Heart left ventricle (tissue), 13 donors: ENCODE measurements around the gene RASL11B.

Source experiments
- POLR2A ChIP-seq, 2 donors: fragments of 450-650 bp; IDR thresholded peaks; one replicate each; pipeline ENCODE4 v1.6.1; 2017; ENCODE audit warnings: antibody characterized with exemption in 2 of 2, mild to moderate bottlenecking in 2 of 2, moderate library complexity in 2 of 2
- TF ChIP-seq, protein P1 (sequence below), 12 donors: fragments of 200-600 bp; sonication (generic) in 4 of 12; IDR thresholded peaks; one replicate each; pipeline versions ENCODE4 v1.5.0 to v1.8.0; 2018 to 2022; ENCODE audit warnings: antibody characterized with exemption in 12 of 12, mild to moderate bottlenecking in 5 of 12
- donor health status: ischemic (EF 13 %, LVEDD 7.1; RV severe dilation, severe dysfunction).
- donor health status: DM: no; HTN: yes; CAD: no.
- donor health status: DM: no; HTN: no; CAD: no.
- donor health status: ischemic (EF 25% LVEDD 6.9; RV normal size, moderate dysfunction).
- donor health status: ischemic (EF 25% LVEDD 5.7; RV mildly dilated, moderate dysfunction).
- donor health status: ischemic (EF 35%, LVEDD 5.7; RV mildly dilated, moderate dysfunction).
- donor health status: nonischemic (EF 11% LVEDD 7.7; RV severe dilation, severe dysfunction).
- donor health status: DM: yes; HTN: yes; CAD: no.
- donor health status: PGD.
- donor health status: ischemic (EF 29% LVEDD 5.4; RV normal size, mild dysfunction).
- donor health status: nonischemic (EF 23%, LVEDD 6.1; RV moderate dilation, normal function).

DNA sequence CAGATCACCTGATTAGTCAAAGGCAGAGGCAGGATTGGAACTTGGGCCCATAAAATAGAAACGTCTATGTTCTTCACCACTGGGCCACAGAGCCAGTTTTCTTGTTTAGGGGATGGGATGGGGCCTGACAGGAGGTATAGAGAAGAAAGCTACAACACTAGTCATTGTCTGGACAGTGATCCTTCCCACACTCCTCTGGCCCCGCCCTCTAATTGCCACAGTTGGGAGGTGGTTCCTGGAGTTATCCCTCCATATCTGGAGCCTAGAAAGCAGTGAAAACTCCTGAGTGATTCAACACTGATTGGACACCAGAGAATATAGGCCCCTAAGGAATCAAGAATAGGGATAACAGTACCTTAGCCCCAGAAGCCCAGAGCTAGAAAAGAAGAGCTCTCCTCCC is 22.9 kb downstream of the RASL11B start:
- TF ChIP-seq, protein P1, sequence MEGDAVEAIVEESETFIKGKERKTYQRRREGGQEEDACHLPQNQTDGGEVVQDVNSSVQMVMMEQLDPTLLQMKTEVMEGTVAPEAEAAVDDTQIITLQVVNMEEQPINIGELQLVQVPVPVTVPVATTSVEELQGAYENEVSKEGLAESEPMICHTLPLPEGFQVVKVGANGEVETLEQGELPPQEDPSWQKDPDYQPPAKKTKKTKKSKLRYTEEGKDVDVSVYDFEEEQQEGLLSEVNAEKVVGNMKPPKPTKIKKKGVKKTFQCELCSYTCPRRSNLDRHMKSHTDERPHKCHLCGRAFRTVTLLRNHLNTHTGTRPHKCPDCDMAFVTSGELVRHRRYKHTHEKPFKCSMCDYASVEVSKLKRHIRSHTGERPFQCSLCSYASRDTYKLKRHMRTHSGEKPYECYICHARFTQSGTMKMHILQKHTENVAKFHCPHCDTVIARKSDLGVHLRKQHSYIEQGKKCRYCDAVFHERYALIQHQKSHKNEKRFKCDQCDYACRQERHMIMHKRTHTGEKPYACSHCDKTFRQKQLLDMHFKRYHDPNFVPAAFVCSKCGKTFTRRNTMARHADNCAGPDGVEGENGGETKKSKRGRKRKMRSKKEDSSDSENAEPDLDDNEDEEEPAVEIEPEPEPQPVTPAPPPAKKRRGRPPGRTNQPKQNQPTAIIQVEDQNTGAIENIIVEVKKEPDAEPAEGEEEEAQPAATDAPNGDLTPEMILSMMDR (IDR thresholded peaks at IDR 0.05), result no peak
- no peak for TF ChIP-seq POLR2A (IDR thresholded peaks at IDR 0.05)
